Activated naive CD8-positive, alpha-beta T cell treated with anti-CD3 and anti-CD28 coated beads for 36 hours (primary cell): ENCODE data around the gene DZIP1L. TPM values are rescaled to one million over a fixed set of nuclear protein-coding genes. Genes with fewer than 3 reads are reported as not detected.
"Not testable (repeated sequence)": the region's sequence is repeated elsewhere in the genome, so short reads cannot be mapped to it uniquely, and the experiment has no call there.

Source experiments
- DNase-seq: peaks from one replicate; pipeline ENCODE4 v3.0.0; 2021
- H3K27ac Mint-ChIP-seq: one replicate; pipeline ENCODE4 v1.8.0; 2022; ENCODE audit warnings: mild to moderate bottlenecking, moderate library complexity, mixed read lengths
- H3K27me3 Mint-ChIP-seq: one replicate; pipeline ENCODE4 v1.8.0; 2022; ENCODE audit warnings: mild to moderate bottlenecking, mixed read lengths
- H3K36me3 Mint-ChIP-seq: one replicate; pipeline ENCODE4 v1.8.0; 2021; ENCODE audit warnings: mild to moderate bottlenecking, mixed read lengths
- H3K4me1 Mint-ChIP-seq: one replicate; pipeline ENCODE4 v1.8.0; 2021; ENCODE audit warnings: mixed read lengths
- H3K4me3 Mint-ChIP-seq: one replicate; pipeline ENCODE4 v1.8.0; 2022; ENCODE audit warnings: mild to moderate bottlenecking, moderate library complexity, mixed read lengths
- H3K9me3 Mint-ChIP-seq: one replicate; pipeline ENCODE4 v1.8.0; 2022; ENCODE audit warnings: mixed read lengths
- total RNA-seq, 2 experiments: library from RNA; stranded (reverse); gene quantifications; one replicate each; pipeline ENCODE4 v1.2.3, GENCODE V29; 2021

DZIP1L gene, protein sequence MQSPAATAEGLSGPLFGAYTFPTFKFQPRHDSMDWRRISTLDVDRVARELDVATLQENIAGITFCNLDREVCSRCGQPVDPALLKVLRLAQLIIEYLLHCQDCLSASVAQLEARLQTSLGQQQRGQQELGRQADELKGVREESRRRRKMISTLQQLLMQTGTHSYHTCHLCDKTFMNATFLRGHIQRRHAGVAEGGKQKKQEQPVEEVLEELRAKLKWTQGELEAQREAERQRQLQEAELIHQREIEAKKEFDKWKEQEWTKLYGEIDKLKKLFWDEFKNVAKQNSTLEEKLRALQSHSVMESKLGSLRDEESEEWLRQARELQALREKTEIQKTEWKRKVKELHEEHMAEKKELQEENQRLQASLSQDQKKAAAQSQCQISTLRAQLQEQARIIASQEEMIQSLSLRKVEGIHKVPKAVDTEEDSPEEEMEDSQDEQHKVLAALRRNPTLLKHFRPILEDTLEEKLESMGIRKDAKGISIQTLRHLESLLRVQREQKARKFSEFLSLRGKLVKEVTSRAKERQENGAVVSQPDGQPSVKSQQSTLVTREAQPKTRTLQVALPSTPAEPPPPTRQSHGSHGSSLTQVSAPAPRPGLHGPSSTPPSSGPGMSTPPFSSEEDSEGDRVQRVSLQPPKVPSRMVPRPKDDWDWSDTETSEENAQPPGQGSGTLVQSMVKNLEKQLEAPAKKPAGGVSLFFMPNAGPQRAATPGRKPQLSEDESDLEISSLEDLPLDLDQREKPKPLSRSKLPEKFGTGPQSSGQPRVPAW
- under 1 TPM; 0.22 to 0.29 TPM for total RNA-seq

DNA sequence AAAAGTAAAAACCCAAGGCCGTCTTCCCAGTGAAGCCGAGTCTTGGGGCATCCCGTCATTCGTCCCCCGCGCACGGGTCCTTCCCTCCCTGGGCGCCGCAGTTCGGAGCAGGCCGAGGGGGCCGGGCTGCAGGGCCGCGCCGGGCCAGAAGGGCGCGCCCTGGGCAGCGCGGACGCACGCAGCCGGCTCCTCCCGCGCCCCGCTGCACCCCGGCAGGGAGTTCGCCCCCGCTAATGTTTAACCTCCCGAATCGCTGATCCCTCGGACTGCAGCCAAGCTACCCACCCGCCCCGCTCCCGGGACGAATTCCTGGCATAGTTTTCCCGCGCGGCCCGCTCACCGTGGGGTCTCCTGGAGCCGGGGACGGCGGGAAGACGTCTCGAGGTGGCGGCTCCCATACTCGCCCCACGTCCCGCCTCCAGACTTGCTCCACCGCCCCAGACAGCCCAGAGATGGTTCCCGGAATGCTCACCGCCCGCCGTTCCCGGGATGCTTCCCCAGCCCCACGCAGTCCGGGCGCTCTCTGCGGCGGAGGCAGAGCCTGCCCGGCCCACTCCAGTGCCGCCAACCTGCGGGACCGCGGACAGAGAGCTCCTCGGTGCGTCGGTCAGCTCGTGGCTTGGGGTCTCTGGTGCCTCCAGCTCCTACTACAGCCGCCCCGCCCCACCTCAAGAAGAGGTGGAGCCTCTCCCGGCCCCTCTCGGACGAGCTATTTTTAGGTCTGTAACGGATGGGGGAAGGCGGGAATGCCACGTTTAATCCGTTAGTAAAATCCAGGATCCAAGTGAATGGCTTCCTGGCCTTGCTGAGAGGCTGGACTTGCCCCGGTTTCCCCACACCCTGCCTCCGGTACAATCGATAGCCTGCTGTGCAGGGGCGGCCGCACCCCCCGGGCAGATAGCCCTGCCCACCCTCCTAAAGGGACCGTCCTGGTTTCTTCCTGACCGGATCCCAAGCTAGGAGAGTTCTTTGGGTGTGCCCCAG lies at the start of gene DZIP1L:
TSS of gene DZIP1L (minus strand) at position 621 of the 984 bp plus-strand sequence. CDS start 11,637 bp downstream, outside the sequence.
- DNase-seq = peak; percentile 56
- Mint-ChIP-seq H3K4me3 (peak within 1 kb of the TSS; percentile 72), H3K27ac (no peak within 1 kb of the TSS), H3K27me3 (peaks cover 53% of the 10 kb centered on the region), H3K4me1 (peaks cover 3% of the 10 kb centered on the region), H3K36me3 (no peaks in the 10 kb centered on the region), H3K9me3 (no peaks in the 10 kb centered on the region)

- peaks cover 24% of the 10 kb centered on the region for H3K4me1 Mint-ChIP-seq
- H3K4me3 Mint-ChIP-seq = no peak overlapping the region
- no peak for DNase-seq
- H3K27ac Mint-ChIP-seq = no peak overlapping the region
- H3K36me3 Mint-ChIP-seq = peaks cover 46% of the 10 kb centered on the region
- H3K27me3 Mint-ChIP-seq = no peaks in the 10 kb centered on the region
- no peaks in the 10 kb centered on the region for H3K9me3 Mint-ChIP-seq
Observed at GRCh38 chr3:138165061-138165460, 49.7 kb upstream of the DZIP1L start.

GRCh38 chr3:138157743-138158142 lies 42.3 kb upstream of the DZIP1L start:
- H3K27ac Mint-ChIP-seq = no peak overlapping the region
- no peaks in the 10 kb centered on the region for H3K27me3 Mint-ChIP-seq
- H3K4me3 Mint-ChIP-seq = no peak overlapping the region
- no peak for DNase-seq
- H3K9me3 Mint-ChIP-seq = peaks cover 12% of the 10 kb centered on the region
- peaks cover 3% of the 10 kb centered on the region for H3K4me1 Mint-ChIP-seq
- H3K36me3 Mint-ChIP-seq = peaks cover 20% of the 10 kb centered on the region

GRCh38 chr3:138154534-138154933 lies 39.1 kb upstream of the DZIP1L start:
- Mint-ChIP-seq H3K4me3 (no peak overlapping the region), H3K36me3 (peaks cover 1% of the 10 kb centered on the region), H3K4me1 (no peaks in the 10 kb centered on the region), H3K27ac (no peak overlapping the region), H3K27me3 (no peaks in the 10 kb centered on the region), H3K9me3 (peaks cover 12% of the 10 kb centered on the region)
- no peak for DNase-seq

DNA sequence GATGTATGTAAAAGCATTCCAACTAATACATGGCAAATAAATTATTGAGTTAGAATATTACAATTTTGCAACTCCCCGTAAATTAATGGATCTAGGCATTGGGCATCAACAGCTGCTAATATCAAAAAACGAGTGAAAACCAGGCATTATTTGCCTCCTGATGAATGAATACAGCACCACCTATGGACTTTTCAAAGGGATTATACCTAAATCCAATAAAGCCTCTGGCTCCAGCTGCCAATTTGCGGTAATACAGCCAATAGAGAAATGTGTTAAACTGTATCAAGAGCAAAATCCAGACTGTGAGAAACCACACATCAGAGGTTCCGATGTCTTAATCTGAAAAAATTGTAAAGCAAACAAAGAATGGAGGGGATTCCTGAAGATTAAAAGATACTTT lies 33.1 kb upstream of the DZIP1L start:
- no peak for DNase-seq
- no peak overlapping the region for H3K27ac Mint-ChIP-seq
- peaks cover 3% of the 10 kb centered on the region for H3K9me3 Mint-ChIP-seq
- no peaks in the 10 kb centered on the region for H3K4me1 Mint-ChIP-seq
- H3K36me3 Mint-ChIP-seq = peaks cover under 1% of the 10 kb centered on the region
- H3K4me3 Mint-ChIP-seq = no peak overlapping the region
- H3K27me3 Mint-ChIP-seq = no peaks in the 10 kb centered on the region

- not testable (repeated sequence) for H3K4me3 Mint-ChIP-seq, H3K9me3 Mint-ChIP-seq, H3K36me3 Mint-ChIP-seq, H3K4me1 Mint-ChIP-seq, H3K27me3 Mint-ChIP-seq, DNase-seq, H3K27ac Mint-ChIP-seq
Observed at GRCh38 chr3:138142181-138142580, 26.8 kb upstream of the DZIP1L start.

DNA sequence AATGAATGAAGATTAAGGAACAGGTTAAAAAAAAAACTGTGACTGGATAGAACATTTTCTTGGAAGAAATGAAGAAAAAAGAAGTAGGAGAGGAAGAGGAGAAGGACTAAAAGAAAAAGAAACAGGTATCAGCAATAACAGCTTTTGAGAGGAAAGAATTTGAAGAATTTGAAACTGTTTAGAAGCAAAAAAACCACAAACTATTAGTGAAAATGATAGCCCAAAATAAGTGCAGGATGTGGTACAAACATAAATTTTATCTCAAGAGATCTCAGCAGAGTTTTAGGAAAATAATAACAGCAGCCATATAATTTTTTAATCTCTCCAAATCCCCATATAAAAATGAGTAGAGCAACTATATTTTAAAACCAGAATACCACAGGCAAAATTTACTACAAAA lies 25.5 kb upstream of the DZIP1L start:
- no peaks in the 10 kb centered on the region for H3K9me3 Mint-ChIP-seq
- no peak overlapping the region for H3K27ac Mint-ChIP-seq
- no peak overlapping the region for H3K4me3 Mint-ChIP-seq
- no peak for DNase-seq
- no peaks in the 10 kb centered on the region for H3K27me3 Mint-ChIP-seq
- H3K36me3 Mint-ChIP-seq = no peaks in the 10 kb centered on the region
- H3K4me1 Mint-ChIP-seq = no peaks in the 10 kb centered on the region

DNA sequence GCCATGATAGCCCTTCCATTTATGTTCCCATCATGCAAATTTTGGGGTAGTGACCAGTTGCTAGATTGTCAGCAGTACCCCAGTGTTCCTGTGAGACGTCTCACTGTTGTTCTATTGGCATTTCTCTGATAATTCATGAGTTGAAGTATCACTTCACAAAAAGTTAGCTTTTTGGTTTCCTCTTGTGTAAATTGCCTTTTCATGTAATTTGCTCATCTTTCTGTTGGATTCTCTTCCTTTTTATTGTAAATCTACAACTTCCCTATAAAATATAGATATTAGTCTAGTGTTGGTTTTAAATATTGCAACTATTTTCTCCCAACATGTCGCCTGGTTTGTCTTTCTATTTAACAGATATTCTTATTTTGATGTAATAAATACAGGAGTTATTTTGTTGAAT lies 24.3 kb upstream of the DZIP1L start:
- Mint-ChIP-seq H3K36me3 (no peaks in the 10 kb centered on the region), H3K4me1 (no peaks in the 10 kb centered on the region), H3K9me3 (no peaks in the 10 kb centered on the region), H3K4me3 (no peak overlapping the region), H3K27ac (no peak overlapping the region), H3K27me3 (no peaks in the 10 kb centered on the region)
- DNase-seq = no peak

DNA sequence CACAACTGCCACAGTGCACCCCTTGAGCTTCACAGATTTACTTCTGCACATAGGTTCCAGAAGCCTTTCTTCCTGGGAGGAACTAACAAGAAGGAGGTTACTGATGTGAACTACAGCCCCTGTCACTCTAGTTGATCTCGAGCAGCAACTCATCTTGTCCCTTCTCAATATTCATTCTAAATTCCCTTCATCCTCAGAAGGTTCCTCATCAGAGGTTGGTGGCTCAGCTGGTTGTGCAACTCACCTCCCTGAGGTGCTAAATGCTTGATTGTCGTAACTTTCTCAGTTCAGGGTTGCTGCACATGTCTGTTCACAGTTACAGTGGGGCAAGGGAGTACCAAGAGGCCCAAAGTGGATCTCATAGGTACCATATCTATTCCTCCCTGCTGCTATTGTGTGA lies 22.5 kb upstream of the DZIP1L start:
- Mint-ChIP-seq H3K27ac (no peak overlapping the region), H3K4me1 (no peaks in the 10 kb centered on the region), H3K9me3 (no peaks in the 10 kb centered on the region), H3K4me3 (no peak overlapping the region), H3K27me3 (no peaks in the 10 kb centered on the region), H3K36me3 (no peaks in the 10 kb centered on the region)
- no peak for DNase-seq

GRCh38 chr3:138136201-138136600 lies 20.8 kb upstream of the DZIP1L start:
- Mint-ChIP-seq H3K4me1 (no peaks in the 10 kb centered on the region), H3K36me3 (no peaks in the 10 kb centered on the region), H3K27me3 (no peaks in the 10 kb centered on the region), H3K9me3 (no peaks in the 10 kb centered on the region), H3K27ac (no peak overlapping the region), H3K4me3 (no peak overlapping the region)
- DNase-seq = no peak

DNA sequence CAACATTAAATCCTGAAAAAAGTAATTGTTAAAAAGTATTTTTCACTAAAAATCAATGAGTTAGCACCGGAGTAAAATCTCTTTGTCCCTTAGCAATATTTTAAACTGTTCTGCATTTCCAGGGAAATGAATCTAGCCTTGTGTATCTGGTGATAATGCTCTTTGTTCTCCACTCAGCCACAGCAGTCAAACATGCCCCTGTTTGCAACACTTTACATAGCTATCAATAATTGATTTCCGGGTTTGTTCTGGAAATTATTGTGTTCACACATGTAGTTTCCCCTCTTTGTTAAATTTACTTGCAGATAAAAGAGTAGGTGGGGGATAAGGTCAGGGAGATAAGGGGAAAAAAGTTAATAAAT lies 20.4 kb upstream of the DZIP1L start:
- Mint-ChIP-seq H3K27ac (no peak overlapping the region), H3K27me3 (peaks cover 3% of the 10 kb centered on the region), H3K36me3 (no peaks in the 10 kb centered on the region), H3K9me3 (no peaks in the 10 kb centered on the region), H3K4me3 (no peak overlapping the region), H3K4me1 (no peaks in the 10 kb centered on the region)
- DNase-seq = no peak

DNA sequence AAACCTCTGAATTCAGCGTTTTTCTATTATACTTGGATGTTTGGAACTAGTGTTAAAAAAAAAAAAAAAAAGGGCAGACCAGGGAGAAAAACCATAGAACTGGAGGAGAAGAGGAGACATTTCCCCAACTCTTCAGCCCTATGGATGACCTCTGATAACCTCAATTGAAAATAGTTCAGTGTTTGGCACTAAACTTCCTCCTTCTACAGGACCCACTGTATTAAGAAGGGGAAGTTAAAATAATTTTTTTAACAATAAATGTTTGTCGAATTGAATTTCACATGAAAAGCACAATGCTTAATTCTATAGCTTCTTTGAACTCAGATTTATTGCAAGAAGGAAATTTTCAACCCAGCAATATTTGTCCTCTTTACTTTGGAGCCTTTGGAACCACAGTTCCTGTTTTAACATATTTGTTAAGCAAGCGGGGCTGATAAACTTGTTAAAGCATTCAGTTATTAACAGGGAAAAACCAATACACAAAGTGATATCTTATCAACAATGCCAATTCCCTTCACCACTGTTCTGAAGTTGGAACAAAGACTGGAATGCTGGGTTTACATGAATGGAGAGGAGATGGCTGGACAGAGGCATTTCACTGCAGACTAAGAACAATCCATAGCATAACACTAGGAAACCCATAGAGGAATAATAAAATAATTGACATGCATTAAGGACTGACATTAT lies 19.9 kb upstream of the DZIP1L start:
- Mint-ChIP-seq H3K27ac (no peak overlapping the region), H3K36me3 (no peaks in the 10 kb centered on the region), H3K27me3 (peaks cover 7% of the 10 kb centered on the region)

DNA sequence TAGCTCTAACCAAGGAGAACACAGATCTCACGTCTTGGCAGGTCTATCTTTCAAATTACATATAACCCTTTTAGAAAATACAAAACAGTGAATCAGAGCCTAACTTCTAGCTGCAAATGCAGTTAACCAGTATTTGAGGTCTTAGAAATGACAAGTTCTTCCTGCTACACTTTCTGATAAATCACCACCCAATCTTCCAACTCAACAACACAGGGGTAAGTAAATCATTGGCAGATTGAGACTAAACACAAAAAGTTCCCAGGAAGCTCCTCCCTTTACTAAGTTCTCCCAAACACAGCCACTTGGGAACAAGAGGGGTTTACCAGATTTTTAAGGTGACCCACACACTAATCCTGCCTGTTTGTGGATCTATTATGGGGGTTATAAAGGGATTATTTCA lies 16.8 kb upstream of the DZIP1L start, which contains the start of gene A4GNT:
TSS of gene A4GNT (minus strand) at position 152 of the 400 bp plus-strand sequence. CDS start 1,134 bp downstream, outside the sequence.
- H3K4me1 Mint-ChIP-seq = no peaks in the 10 kb centered on the region
- no peak within 1 kb of the TSS for H3K4me3 Mint-ChIP-seq
- DNase-seq = no peak
- no peaks in the 10 kb centered on the region for H3K9me3 Mint-ChIP-seq
- H3K27me3 Mint-ChIP-seq = peaks cover 7% of the 10 kb centered on the region
- no peak within 1 kb of the TSS for H3K27ac Mint-ChIP-seq
- H3K36me3 Mint-ChIP-seq = no peaks in the 10 kb centered on the region

More for the DNA sequence above, 19.9 kb upstream of the DZIP1L start:
- H3K4me3 Mint-ChIP-seq = no peak overlapping the region
- no peaks in the 10 kb centered on the region for H3K9me3 Mint-ChIP-seq
- DNase-seq = no peak
- H3K4me1 Mint-ChIP-seq = no peaks in the 10 kb centered on the region

DNA sequence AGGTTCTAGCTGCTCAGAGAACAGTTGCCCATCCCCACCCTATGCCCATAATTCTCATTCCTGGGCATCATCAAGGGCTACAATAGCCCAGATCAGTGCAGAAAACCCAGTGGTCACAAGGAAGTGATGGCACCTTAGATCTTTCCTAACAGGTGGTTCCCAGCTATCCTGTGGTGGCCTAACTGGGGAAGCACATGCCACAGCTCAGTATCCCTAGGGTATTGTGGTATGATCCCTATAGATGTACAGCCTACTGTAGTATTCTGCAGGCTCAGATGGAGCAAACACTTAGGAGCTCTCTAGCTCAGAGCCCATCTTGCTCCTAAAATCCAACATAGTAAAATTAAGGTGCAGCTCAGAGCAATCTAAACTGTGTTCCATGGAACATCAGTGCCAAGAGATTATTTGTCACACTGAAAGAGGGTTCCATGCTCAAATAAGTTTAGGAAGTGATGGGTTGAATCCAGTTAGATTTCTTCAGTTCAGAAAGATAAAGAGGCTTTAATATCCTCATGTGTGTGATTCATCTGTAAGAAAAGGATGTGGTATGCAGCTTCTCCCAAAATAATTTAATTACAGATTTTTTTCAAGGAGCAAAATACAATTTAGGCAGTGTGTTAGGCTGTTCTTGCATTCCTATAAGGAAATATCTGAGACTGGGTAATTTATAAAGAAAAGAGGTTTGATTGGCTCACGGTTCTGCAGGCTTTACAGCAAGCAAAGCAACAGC lies 12.4 kb upstream of the DZIP1L start:
- peaks cover 2% of the 10 kb centered on the region for H3K9me3 Mint-ChIP-seq
- H3K36me3 Mint-ChIP-seq = no peaks in the 10 kb centered on the region
- H3K27ac Mint-ChIP-seq = no peak overlapping the region
- H3K4me1 Mint-ChIP-seq = peaks cover 2% of the 10 kb centered on the region
- DNase-seq = no peak
- no peak overlapping the region for H3K4me3 Mint-ChIP-seq
- H3K27me3 Mint-ChIP-seq = peaks cover 18% of the 10 kb centered on the region
